ENCODE results near the gene SPINK1. TPM values are rescaled to one million over a fixed set of nuclear protein-coding genes. Genes with fewer than 3 reads are reported as not detected.

The SPINK1 gene
- total RNA-seq, 1 donor from 2014 or later = not detected

- intact Hi-C loops (cut with DNase I) = no loop called here
- H3K9me3 ChIP-seq = no peaks in the 10 kb centered on the region
These were observed 54.5 kb downstream of the SPINK1 start for GRCh38 chr5:147776989-147777388.

More at GRCh38 chr5:147776989-147777388, 54.5 kb downstream of the SPINK1 start:
- Histone ChIP-seq H3K27me3 (no peaks in the 10 kb centered on the region), H3K4me1 (no peaks in the 10 kb centered on the region), H3K36me3 (no peaks in the 10 kb centered on the region), H3K27ac (no peak overlapping the region), H3K4me3 (no peak overlapping the region)
- DNase-seq (ENCODE audit: low spot score in 2 of 2) = no peak
- TF ChIP-seq CTCF (IDR thresholded peaks at IDR 0.05) = no peak

Other genes starting within 250 kb of the SPINK1 start
- gene JAKMIP2, start 48.9 kb downstream of the SPINK1 start, total RNA-seq = not detected
- gene SCGB3A2, start 47.0 kb upstream of the SPINK1 start, total RNA-seq = not detected
- 62.8 TPM for gene C5orf46, start 74.9 kb upstream of the SPINK1 start, total RNA-seq
- not detected for gene SPINK5, start 232.3 kb upstream of the SPINK1 start, total RNA-seq